Urinary bladder (tissue), 4 donors: ENCODE data around the gene TMEM176B. TPM values are rescaled to one million over a fixed set of nuclear protein-coding genes. Genes with fewer than 3 reads are reported as not detected.
A peak's percentile ranks its signal among the peaks of the same experiment; 100 is the strongest.
"Not testable (repeated sequence)": the region's sequence is repeated elsewhere in the genome, so short reads cannot be mapped to it uniquely, and the experiment has no call there.

Source experiments
- DNase-seq: peaks from one replicate; pipeline ENCODE4 v3.0.0-alpha.2; 2015; ENCODE audit errors: extremely low spot score
- H3K27ac ChIP-seq: one replicate; pipeline ENCODE4 v1.5.1; 2013; ENCODE audit warnings: low read depth, mild to moderate bottlenecking, moderate library complexity
- H3K36me3 ChIP-seq: one replicate; pipeline ENCODE4 v1.6.1; 2013; ENCODE audit warnings: mild to moderate bottlenecking, moderate library complexity; ENCODE audit not compliant: insufficient read depth
- H3K4me1 ChIP-seq: one replicate; pipeline ENCODE4 v1.6.1; 2013; ENCODE audit warnings: mild to moderate bottlenecking, moderate library complexity; ENCODE audit not compliant: insufficient read depth
- H3K4me3 ChIP-seq: one replicate; pipeline ENCODE4 v1.5.1; 2013; ENCODE audit warnings: low read depth, low read length
- WGBS: extraction: QIAGEN DNeasy Blood & Tissue Kit; methylation state at CpG from one replicate; pipeline ENCODE4 v1.1.7; 2013; 5-methylcytosine and 5-hydroxymethylcytosine counted together
- polyA plus RNA-seq: library from polyadenylated mRNA; stranded (reverse); fragments of 200-250 nt; gene quantifications from one replicate; pipeline ENCODE4 v1.2.3, GENCODE V29; 2013
- total RNA-seq: library from RNA; depleted of rRNA; stranded (reverse); fragments of >200 nt; gene quantifications from one replicate; pipeline ENCODE4 v1.2.3, GENCODE V29; 2014
- donor health status: healthy with polysubstance abuse.
- donor health status: healthy.

The TMEM176B gene
- total and polyA plus RNA-seq, 2 donors: 59.4 to 84.0 TPM

GRCh38 chr7:150791304-150791703, 8.9 kb downstream of the TMEM176B start:
- Histone ChIP-seq H3K4me3 (no peak overlapping the region), H3K27ac (no peak overlapping the region), H3K4me1 (no peaks in the 10 kb centered on the region), H3K36me3 (no peaks in the 10 kb centered on the region)
- DNase-seq: no peak
- whole genome bisulfite sequencing: 90% methylated on average over 5 of the region's 5 CpGs

GRCh38 chr7:150790416-150791075, 9.6 kb downstream of the TMEM176B start:
- no peaks in the 10 kb centered on the region for H3K36me3 ChIP-seq
- H3K27ac ChIP-seq: no peak overlapping the region
- no peak for DNase-seq
- no peaks in the 10 kb centered on the region for H3K4me1 ChIP-seq
- no peak overlapping the region for H3K4me3 ChIP-seq
- 82% methylated on average over 9 of the region's 9 CpGs for WGBS

- DNase-seq: no peak
- no peak overlapping the region for H3K4me3 ChIP-seq
- H3K4me1 ChIP-seq: no peaks in the 10 kb centered on the region
- 65% methylated on average over 9 of the region's 9 CpGs for WGBS
- no peaks in the 10 kb centered on the region for H3K36me3 ChIP-seq
- peak overlapping the region; percentile 62 for H3K27ac ChIP-seq
These were observed 11.5 kb downstream of the TMEM176B start for GRCh38 chr7:150788474-150789269.

DNA sequence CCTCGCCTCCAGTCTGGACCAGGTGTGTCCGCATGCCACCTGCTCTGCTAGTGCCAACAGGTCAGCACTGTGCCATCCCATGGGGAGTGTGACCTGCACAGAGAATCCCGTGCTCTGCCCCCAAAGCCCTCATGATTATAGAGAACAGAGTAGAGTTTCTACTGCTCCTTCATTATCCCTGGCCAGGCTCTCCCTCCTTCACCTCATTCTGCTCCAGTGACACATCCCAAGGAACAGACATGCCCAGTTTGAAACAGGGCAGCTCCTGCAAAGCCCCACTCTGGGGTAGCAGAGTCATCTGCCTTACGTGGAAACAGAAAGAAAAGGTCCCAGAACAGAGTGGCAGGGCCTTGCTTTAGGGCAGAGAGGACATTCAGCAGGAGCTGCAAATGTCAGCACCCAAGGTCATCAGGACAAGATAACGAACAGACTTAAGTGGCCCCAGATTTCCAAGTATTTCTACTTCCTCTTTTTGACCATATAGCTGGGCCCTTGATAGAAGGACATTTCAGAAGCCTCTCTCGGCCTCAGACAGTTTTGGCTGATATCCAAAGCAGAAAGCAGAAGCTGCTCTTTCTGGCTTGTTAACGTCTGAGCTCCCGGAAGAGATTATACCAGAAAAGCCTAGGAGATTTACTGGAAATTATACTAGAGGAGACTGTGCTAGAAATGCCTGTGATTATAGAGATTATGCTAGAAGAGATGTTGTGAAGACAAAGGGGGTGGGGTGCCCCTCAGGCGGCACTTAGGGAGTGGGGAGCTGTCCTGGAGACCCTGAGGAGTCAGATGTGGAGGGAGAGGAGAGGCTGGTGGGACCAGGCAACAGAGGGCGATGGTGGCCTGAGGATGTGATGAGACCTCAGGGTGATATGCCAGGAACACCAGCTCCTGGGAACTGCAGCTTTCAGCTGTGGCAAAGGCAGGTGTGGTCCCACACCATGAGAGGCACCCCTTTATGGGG, 12.6 kb downstream of the TMEM176B start:
- H3K27ac ChIP-seq: peak overlapping the region; percentile 69
- DNase-seq: peak; percentile 52
- H3K4me3 ChIP-seq: no peak overlapping the region
- no peaks in the 10 kb centered on the region for H3K4me1 ChIP-seq
- WGBS: 36% methylated on average over 10 of the region's 10 CpGs
- H3K36me3 ChIP-seq: no peaks in the 10 kb centered on the region

DNA sequence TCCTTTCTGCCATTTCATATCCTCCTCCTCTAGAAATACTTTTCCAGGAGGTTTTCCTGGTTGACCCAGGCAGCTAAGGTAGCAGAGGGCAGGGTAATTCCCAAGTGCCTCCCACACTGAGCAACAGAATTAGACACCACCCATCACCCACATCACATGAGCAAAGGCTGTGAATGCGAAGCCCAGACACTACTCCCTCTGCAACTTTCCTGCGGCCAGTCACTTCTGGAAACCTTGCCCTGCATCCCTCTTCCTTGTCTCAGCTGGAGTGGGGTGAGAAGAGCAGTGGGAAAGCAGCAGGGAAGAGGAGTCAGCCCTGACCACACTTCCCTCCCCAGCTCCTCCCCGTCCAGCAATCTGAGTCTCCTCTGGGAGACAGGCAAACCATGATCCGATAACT, 15.2 kb downstream of the TMEM176B start:
- Histone ChIP-seq H3K4me3 (no peak overlapping the region), H3K4me1 (no peaks in the 10 kb centered on the region), H3K27ac (peak overlapping the region; percentile 24), H3K36me3 (no peaks in the 10 kb centered on the region)
- DNase-seq: no peak
- WGBS: 62% methylated on average over 4 of the region's 4 CpGs

DNA sequence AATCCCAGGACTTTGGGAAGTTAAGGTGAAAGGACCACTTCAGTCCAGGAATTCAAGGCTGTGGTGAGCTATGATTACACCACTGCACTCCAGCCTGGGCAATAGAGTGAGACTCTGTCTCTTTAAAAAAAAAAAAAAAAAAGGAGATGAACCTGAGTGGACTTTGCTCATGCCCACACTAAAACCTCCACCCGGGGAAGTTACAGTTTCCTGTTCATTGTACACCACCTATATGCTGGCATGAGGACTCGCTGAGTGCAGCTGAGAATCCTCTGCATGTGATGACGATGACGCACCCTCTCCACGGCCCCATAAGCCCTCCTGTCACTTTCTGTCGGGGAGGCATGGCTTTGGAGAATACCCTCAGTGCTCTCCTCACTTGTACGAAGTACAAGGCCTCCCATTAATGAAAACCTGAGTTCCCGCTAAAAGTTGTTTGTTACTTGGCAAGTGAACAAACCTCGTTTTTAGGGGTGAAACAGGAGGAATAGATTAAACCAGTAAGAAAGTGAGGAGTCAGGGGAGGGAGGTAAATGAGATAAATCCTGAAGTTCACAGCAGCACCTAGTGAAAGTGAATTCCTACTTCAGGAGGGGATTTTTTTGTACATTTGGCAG, 15.9 kb downstream of the TMEM176B start:
- Histone ChIP-seq H3K4me1 (no peaks in the 10 kb centered on the region), H3K27ac (no peak overlapping the region)
- 54% methylated on average over 9 of the region's 9 CpGs for WGBS

GRCh38 chr7:150781961-150782360, 18.2 kb downstream of the TMEM176B start:
- Histone ChIP-seq H3K36me3 (no peaks in the 10 kb centered on the region), H3K27ac (peak overlapping the region; percentile 35), H3K4me3 (no peak overlapping the region), H3K4me1 (no peaks in the 10 kb centered on the region)
- DNase-seq: no peak
- WGBS: 89% methylated on average over 2 of the region's 2 CpGs

More for the DNA sequence above, 15.9 kb downstream of the TMEM176B start:
- Histone ChIP-seq H3K36me3 (no peaks in the 10 kb centered on the region), H3K4me3 (no peak overlapping the region)
- DNase-seq: no peak

DNA sequence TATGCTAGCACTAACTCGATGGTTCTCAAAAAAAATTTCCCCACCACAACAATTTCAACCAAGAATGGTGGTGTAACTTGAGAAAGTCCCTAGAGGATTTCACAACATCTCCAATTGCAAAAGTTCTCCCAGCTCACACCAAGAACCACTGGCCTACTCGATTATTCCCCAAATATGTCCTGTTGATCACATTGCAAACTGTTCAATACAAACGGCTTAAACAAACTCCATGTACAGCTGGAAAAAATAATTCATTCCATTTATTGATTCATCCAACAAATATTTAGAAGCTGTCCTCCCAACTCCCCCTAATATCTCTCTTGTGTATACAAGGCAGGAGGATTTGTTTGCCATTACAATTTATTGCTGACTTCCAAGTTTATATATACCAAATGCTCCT, 19.1 kb downstream of the TMEM176B start:
- Histone ChIP-seq H3K4me3 (no peak overlapping the region), H3K4me1 (no peaks in the 10 kb centered on the region), H3K36me3 (no peaks in the 10 kb centered on the region), H3K27ac (no peak overlapping the region)
- no peak for DNase-seq
- 22% methylated on average over 3 of the region's 3 CpGs for WGBS

- 78% methylated on average over 3 of the region's 3 CpGs for WGBS
These were observed 19.9 kb downstream of the TMEM176B start for GRCh38 chr7:150780292-150780691.

GRCh38 chr7:150778738-150779301, 21.3 kb downstream of the TMEM176B start:
- peak; percentile 36 for DNase-seq
- WGBS: 9% methylated on average over 12 of the region's 12 CpGs
- H3K4me3 ChIP-seq: no peak overlapping the region
- H3K4me1 ChIP-seq: no peaks in the 10 kb centered on the region
- H3K27ac ChIP-seq: no peak overlapping the region
- H3K36me3 ChIP-seq: no peaks in the 10 kb centered on the region

More at GRCh38 chr7:150780292-150780691, 19.9 kb downstream of the TMEM176B start:
- Histone ChIP-seq H3K36me3 (no peaks in the 10 kb centered on the region), H3K4me3 (no peak overlapping the region), H3K27ac (no peak overlapping the region), H3K4me1 (no peaks in the 10 kb centered on the region)
- DNase-seq: no peak

- Histone ChIP-seq H3K4me3 (no peak overlapping the region), H3K27ac (no peak overlapping the region), H3K36me3 (no peaks in the 10 kb centered on the region), H3K4me1 (no peaks in the 10 kb centered on the region)
- WGBS: 54% methylated on average over 8 of the region's 8 CpGs
- no peak for DNase-seq
These were observed 22.0 kb downstream of the TMEM176B start for GRCh38 chr7:150778014-150778737.

DNA sequence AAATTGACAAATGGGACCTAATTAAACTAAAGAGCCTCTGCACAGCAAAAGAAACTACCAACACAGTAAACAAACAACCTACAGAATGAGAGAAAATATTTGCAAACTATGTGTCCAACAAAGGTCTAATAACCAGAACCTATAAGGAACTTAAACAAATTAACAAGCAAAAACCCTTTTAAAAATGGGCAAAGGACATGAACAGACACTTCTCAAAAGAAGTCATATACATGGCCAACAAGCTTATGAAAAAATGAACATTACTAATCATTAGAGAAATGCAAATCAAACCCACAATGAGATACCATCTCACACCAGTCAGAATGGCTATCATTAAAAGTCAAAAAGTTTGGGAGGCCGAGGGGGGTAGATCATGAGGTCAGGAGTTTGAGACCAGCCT, 26.0 kb downstream of the TMEM176B start:
- not testable (repeated sequence) for DNase-seq

More for the DNA sequence above, 26.0 kb downstream of the TMEM176B start:
- 75% methylated on average over 1 of the region's 1 CpG for WGBS
- H3K4me1 ChIP-seq, H3K4me3 ChIP-seq, H3K27ac ChIP-seq, H3K36me3 ChIP-seq: not testable (repeated sequence)
